ENCODE results near the gene LAMC1. TPM values are rescaled to one million over a fixed set of nuclear protein-coding genes. Genes with fewer than 3 reads are reported as not detected.

LAMC1 gene
- total RNA-seq, 1 donor from 2014 or later = 164 TPM

DNA sequence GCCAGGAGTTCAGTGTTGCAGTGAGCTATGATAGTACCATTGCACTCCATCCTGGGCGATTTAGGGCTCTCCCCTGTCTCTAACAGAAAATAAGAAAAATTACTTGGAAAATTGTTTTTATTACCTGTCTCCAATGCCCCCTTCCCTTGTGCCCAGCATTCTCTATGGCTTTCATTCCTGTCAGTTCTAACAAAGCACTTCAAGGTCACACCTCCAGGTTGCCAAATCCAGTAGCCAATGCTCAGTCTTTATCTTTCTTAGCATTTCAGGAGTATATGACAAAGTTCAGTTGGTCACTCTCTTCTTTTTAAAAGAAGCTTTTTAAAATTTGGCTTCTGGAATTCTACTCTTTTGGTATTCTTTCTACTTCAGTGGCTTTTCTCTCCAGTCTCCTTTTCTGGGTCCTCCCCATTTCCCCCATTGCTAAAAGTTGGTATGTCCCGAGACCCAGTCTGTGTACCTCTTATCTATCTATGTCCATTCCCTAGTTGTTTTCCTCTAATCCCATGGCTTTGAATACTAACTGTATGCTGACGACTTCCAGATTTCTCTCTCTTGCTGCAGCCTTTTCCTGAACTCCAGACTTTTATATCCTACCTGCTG is 69.9 kb downstream of the LAMC1 start:
- H3K4me3 Mint-ChIP-seq = no peak overlapping the region
- H3K27me3 Mint-ChIP-seq (ENCODE audit: low read depth) = no peaks in the 10 kb centered on the region
- TF ChIP-seq, protein P1, sequence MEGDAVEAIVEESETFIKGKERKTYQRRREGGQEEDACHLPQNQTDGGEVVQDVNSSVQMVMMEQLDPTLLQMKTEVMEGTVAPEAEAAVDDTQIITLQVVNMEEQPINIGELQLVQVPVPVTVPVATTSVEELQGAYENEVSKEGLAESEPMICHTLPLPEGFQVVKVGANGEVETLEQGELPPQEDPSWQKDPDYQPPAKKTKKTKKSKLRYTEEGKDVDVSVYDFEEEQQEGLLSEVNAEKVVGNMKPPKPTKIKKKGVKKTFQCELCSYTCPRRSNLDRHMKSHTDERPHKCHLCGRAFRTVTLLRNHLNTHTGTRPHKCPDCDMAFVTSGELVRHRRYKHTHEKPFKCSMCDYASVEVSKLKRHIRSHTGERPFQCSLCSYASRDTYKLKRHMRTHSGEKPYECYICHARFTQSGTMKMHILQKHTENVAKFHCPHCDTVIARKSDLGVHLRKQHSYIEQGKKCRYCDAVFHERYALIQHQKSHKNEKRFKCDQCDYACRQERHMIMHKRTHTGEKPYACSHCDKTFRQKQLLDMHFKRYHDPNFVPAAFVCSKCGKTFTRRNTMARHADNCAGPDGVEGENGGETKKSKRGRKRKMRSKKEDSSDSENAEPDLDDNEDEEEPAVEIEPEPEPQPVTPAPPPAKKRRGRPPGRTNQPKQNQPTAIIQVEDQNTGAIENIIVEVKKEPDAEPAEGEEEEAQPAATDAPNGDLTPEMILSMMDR (IDR thresholded peaks at IDR 0.05; ENCODE audit: unreplicated experiment) = no peak
- peaks cover 59% of the 10 kb centered on the region for H3K4me1 Mint-ChIP-seq
- H3K9me3 Mint-ChIP-seq = no peaks in the 10 kb centered on the region
- DNase-seq (ENCODE audit: low spot score in 2 of 2, unreplicated experiment in 2 of 2) = no peak
- H3K27ac Mint-ChIP-seq = peak overlapping the region; percentile 54
- H3K36me3 Mint-ChIP-seq = no peaks in the 10 kb centered on the region

DNA sequence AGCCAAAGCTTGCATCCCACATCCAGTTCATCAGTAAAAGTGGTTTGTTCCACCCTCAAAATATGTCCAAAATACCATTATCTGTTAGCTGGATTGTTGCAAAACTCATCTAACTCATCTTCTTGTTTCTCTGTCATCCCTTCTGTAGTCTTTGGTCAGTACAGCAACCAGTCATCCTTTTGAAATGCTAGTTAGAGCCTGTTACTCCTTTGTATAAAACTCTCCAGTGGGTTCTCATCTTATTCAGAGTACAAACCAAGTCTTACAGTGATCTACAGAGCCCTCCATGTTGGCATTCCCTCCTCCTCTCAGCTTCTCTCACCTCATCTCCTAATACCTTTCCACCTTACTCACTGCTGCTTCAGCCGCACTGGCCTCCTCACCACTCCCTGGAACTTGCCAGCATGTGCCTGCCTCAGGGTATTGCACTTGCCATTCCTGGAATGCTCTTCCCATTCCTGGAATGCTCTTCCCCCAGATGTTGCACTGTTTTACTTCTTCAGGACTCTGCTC is 70.6 kb downstream of the LAMC1 start:
- Mint-ChIP-seq H3K36me3 (no peaks in the 10 kb centered on the region), H3K4me3 (no peak overlapping the region), H3K27me3 (ENCODE audit: low read depth) (no peaks in the 10 kb centered on the region), H3K27ac (peak overlapping the region; percentile 54), H3K9me3 (no peaks in the 10 kb centered on the region), H3K4me1 (peaks cover 54% of the 10 kb centered on the region)
- TF ChIP-seq, protein P1 (IDR thresholded peaks at IDR 0.05; ENCODE audit: unreplicated experiment) = no peak
- DNase-seq (ENCODE audit: low spot score in 2 of 2, unreplicated experiment in 2 of 2) = no peak

DNA sequence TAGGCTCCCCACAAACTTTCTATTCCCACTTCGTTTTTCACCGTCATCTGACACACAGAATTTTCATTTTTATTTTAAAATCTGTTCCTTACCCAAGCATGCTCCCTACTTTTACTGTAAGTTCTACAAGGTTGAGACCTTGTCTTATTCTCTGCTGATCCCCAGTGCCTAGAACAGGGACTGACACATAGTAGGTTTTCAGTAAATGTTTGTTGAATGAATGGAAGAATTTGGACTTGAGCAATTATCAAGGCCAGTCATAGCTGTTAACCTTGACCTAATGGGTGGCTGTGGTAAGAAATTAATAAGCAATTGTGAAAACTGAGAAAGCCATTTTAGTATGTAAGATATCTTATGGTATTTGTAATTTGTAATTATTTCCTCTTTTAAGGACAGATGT is 71.1 kb downstream of the LAMC1 start:
- H3K36me3 Mint-ChIP-seq = no peaks in the 10 kb centered on the region
- TF ChIP-seq, protein P1 (IDR thresholded peaks at IDR 0.05; ENCODE audit: unreplicated experiment) = no peak
- H3K4me1 Mint-ChIP-seq = peaks cover 49% of the 10 kb centered on the region
- DNase-seq (ENCODE audit: low spot score in 2 of 2, unreplicated experiment in 2 of 2) = no peak
- H3K9me3 Mint-ChIP-seq = no peaks in the 10 kb centered on the region
- H3K27ac Mint-ChIP-seq = peak overlapping the region; percentile 54
- H3K4me3 Mint-ChIP-seq = no peak overlapping the region
- H3K27me3 Mint-ChIP-seq (ENCODE audit: low read depth) = no peaks in the 10 kb centered on the region

DNA sequence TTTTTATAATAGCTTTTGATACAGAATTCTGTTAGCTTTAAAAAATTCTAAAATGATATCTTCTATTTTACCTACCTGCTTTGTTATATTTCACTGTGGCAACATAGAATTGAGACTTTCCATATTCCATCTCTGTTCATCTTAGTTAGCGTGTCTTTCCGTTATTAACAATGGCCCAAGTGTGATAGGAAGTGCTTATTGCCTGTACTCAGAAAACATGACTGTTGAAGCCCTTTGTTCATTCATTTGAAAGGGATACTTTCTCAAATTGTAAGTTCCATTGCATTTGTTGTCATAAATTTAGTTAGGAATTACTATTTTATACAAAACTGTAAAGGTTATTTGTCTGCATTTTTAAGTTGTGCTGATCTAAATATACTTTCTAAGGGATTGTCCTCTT is 73.1 kb downstream of the LAMC1 start:
- H3K36me3 Mint-ChIP-seq = no peaks in the 10 kb centered on the region
- H3K4me3 Mint-ChIP-seq = no peak overlapping the region
- no peak overlapping the region for H3K27ac Mint-ChIP-seq
- no peaks in the 10 kb centered on the region for H3K9me3 Mint-ChIP-seq
- H3K27me3 Mint-ChIP-seq (ENCODE audit: low read depth) = no peaks in the 10 kb centered on the region
- DNase-seq (ENCODE audit: low spot score in 2 of 2, unreplicated experiment in 2 of 2) = no peak
- TF ChIP-seq, protein P1 (IDR thresholded peaks at IDR 0.05; ENCODE audit: unreplicated experiment) = no peak
- H3K4me1 Mint-ChIP-seq = peaks cover 29% of the 10 kb centered on the region

DNA sequence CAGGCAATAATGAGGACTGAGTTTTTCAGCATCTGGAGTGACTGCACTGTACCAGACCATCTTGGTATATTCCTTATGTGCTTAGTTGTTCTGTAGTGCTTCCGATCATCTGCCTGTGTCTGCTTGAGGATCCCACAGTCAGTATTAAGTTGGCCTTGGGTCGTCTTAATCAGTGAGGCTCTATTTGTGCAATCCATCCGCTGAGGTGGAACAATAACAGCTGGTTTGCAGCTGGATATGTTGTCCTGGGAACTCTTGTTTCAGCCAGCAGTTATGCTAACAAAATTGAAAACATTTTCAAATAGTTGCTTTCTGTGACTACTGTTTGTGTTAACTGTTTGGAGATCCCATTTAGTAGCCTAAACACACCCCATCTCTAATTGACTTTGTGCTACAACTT is 73.7 kb downstream of the LAMC1 start:
- no peaks in the 10 kb centered on the region for H3K36me3 Mint-ChIP-seq
- H3K4me3 Mint-ChIP-seq = no peak overlapping the region
- H3K27ac Mint-ChIP-seq = no peak overlapping the region
- DNase-seq (ENCODE audit: low spot score in 2 of 2, unreplicated experiment in 2 of 2) = no peak
- no peaks in the 10 kb centered on the region for H3K27me3 Mint-ChIP-seq (ENCODE audit: low read depth)
- no peaks in the 10 kb centered on the region for H3K9me3 Mint-ChIP-seq
- TF ChIP-seq, protein P1 (IDR thresholded peaks at IDR 0.05; ENCODE audit: unreplicated experiment) = no peak
- peaks cover 27% of the 10 kb centered on the region for H3K4me1 Mint-ChIP-seq
